Esophagus muscularis mucosa (tissue), 4 donors: ENCODE measurements around the gene GAREM1.
"Not testable (repeated sequence)": the region's sequence is repeated elsewhere in the genome, so short reads cannot be mapped to it uniquely, and the experiment has no call there.

Source experiments
- EP300 ChIP-seq: sonication (generic); formaldehyde crosslinking; IDR thresholded peaks from one replicate; pipeline ENCODE4 v1.6.1; 2017; ENCODE audit warnings: antibody characterized with exemption
- POLR2A ChIP-seq: fragments of 450-650 bp; IDR thresholded peaks from one replicate; pipeline ENCODE4 v1.6.1; 2017; ENCODE audit warnings: antibody characterized with exemption, moderate library complexity, mild to moderate bottlenecking, low read depth
- POLR2AphosphoS5 ChIP-seq, 2 donors: sonication (generic); formaldehyde crosslinking; IDR thresholded peaks; one replicate each; pipeline ENCODE4 v1.6.1; 2017; ENCODE audit warnings: antibody characterized with exemption in 2 of 2
- TF ChIP-seq, protein P1 (sequence below), 3 experiments: fragments of 200-600 bp in 2 of 3; fragments of 450-650 bp in 1 of 3; sonication (generic) in 2 of 3; IDR thresholded peaks; one replicate each; pipeline ENCODE4 v1.5.1; 2017 to 2019; ENCODE audit warnings: antibody characterized with exemption in 3 of 3, mild to moderate bottlenecking in 2 of 3, moderate library complexity in 1 of 3

DNA sequence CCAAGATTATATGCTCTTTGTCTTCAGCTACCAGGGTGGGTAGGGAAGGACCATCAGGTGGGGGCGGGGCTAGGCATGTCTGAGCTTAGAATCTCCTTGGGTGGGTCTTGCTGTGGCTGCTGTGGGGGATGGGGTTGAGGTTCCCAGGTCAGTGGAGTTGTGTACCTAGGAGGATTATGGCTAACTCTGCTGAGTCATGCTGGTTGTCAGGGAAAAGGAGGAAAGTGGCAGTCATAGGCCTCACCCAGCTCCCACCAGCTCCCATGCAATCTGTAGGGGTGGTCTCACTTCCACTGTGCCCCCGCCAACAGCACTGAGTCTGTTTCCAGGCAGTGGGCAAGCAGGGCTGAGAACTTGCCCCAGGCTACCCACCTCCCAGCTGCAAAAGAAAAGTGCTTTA, 30.6 kb upstream of the GAREM1 start:
- TF ChIP-seq, protein P1, sequence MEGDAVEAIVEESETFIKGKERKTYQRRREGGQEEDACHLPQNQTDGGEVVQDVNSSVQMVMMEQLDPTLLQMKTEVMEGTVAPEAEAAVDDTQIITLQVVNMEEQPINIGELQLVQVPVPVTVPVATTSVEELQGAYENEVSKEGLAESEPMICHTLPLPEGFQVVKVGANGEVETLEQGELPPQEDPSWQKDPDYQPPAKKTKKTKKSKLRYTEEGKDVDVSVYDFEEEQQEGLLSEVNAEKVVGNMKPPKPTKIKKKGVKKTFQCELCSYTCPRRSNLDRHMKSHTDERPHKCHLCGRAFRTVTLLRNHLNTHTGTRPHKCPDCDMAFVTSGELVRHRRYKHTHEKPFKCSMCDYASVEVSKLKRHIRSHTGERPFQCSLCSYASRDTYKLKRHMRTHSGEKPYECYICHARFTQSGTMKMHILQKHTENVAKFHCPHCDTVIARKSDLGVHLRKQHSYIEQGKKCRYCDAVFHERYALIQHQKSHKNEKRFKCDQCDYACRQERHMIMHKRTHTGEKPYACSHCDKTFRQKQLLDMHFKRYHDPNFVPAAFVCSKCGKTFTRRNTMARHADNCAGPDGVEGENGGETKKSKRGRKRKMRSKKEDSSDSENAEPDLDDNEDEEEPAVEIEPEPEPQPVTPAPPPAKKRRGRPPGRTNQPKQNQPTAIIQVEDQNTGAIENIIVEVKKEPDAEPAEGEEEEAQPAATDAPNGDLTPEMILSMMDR (IDR thresholded peaks at IDR 0.05), result not testable (repeated sequence)
- TF ChIP-seq POLR2A; POLR2AphosphoS5 (IDR thresholded peaks at IDR 0.05); EP300: not testable (repeated sequence)
